ENCODE measurements around the gene CYP2A6.
A peak's percentile ranks its signal among the peaks of the same experiment; 100 is the strongest.
"Not testable (repeated sequence)": the region's sequence is repeated elsewhere in the genome, so short reads cannot be mapped to it uniquely, and the experiment has no call there.

CYP2A6 gene

GRCh38 chr19:40850277-40850676 lies at the start of gene CYP2A6:
Gene CYP2A6, minus strand, starts transcription at chr19:40850447. Its CDS starts 21 bp downstream, at chr19:40850426.
- not testable (repeated sequence) for DNase-seq

GRCh38 chr19:40899964-40900363 lies 49.7 kb upstream of the CYP2A6 start:
- DNase-seq, result peak; percentile 79

GRCh38 chr19:40896843-40897789 lies 46.9 kb upstream of the CYP2A6 start:
- not testable (repeated sequence) for DNase-seq

- no peak for DNase-seq
Measured at GRCh38 chr19:40896418-40896796, 46.2 kb upstream of the CYP2A6 start.

GRCh38 chr19:40893112-40893511 lies 42.9 kb upstream of the CYP2A6 start:
- DNase-seq, result no peak

- no peak for DNase-seq
Measured at GRCh38 chr19:40889366-40889765, 39.1 kb upstream of the CYP2A6 start.

GRCh38 chr19:40888191-40888590 lies 37.9 kb upstream of the CYP2A6 start:
- DNase-seq, result no peak

GRCh38 chr19:40884187-40884931 lies 34.1 kb upstream of the CYP2A6 start:
- DNase-seq, result not testable (repeated sequence)

GRCh38 chr19:40882062-40882461 lies 31.8 kb upstream of the CYP2A6 start, which contains the start of gene CYP2A7:
Gene CYP2A7, minus strand, starts transcription at chr19:40882231. Its CDS starts 21 bp downstream, at chr19:40882210.
- DNase-seq, result not testable (repeated sequence)

- DNase-seq, result not testable (repeated sequence)
Measured at GRCh38 chr19:40879349-40879748, 29.1 kb upstream of the CYP2A6 start.

GRCh38 chr19:40875526-40875951 lies 25.3 kb upstream of the CYP2A6 start:
- DNase-seq, result peak; percentile 92

GRCh38 chr19:40874874-40875273 lies 24.6 kb upstream of the CYP2A6 start:
- not testable (repeated sequence) for DNase-seq

- not testable (repeated sequence) for DNase-seq
Measured at GRCh38 chr19:40873873-40874272, 23.6 kb upstream of the CYP2A6 start.

- no peak for DNase-seq
Measured at GRCh38 chr19:40872209-40872608, 22.0 kb upstream of the CYP2A6 start.

- no peak for DNase-seq
Measured at GRCh38 chr19:40867701-40868100, 17.5 kb upstream of the CYP2A6 start.

GRCh38 chr19:40864739-40865496 lies 14.7 kb upstream of the CYP2A6 start:
- peak; percentile 84 for DNase-seq

- DNase-seq, result peak; percentile 30
Measured at GRCh38 chr19:40862785-40863184, 12.5 kb upstream of the CYP2A6 start.

GRCh38 chr19:40862333-40862732 lies 12.1 kb upstream of the CYP2A6 start:
- peak; percentile 22 for DNase-seq

- DNase-seq, result no peak
Measured at GRCh38 chr19:40858109-40858508, 7.9 kb upstream of the CYP2A6 start.

GRCh38 chr19:40852467-40853152 lies 2.4 kb upstream of the CYP2A6 start:
- DNase-seq, result not testable (repeated sequence)

GRCh38 chr19:40846722-40847121 lies 3.5 kb downstream of the CYP2A6 start:
- DNase-seq, result not testable (repeated sequence)

- peak; percentile 65 for DNase-seq
Measured at GRCh38 chr19:40843653-40844052, 6.6 kb downstream of the CYP2A6 start.

All from hematopoietic multipotent progenitor cell treated with erythropoietin and hydrocortisone succinate and interleukin-3 and kit ligand, for 4 days (in vitro differentiated cells).